Effector memory CD8-positive, alpha-beta T cell (primary cell): ENCODE measurements around the gene BCAN.
A peak's percentile ranks its signal among the peaks of the same experiment; 100 is the strongest.
"Not testable (repeated sequence)": the region's sequence is repeated elsewhere in the genome, so short reads cannot be mapped to it uniquely, and the experiment has no call there.

ENCODE experiments used
- ATAC-seq: fragments of 150-1000 bp; cut with Tn5 transposase; replicated peaks from 2 replicates; pipeline ENCODE4 v1.10.0; 2021; ENCODE audit warnings: mild to moderate bottlenecking, moderate library complexity
- DNase-seq, 3 experiments: peaks; one replicate each; pipeline ENCODE4 v3.0.0; 2021
- H3K27ac Mint-ChIP-seq, 2 donors: one replicate each; pipeline ENCODE4 v1.8.0; 2022; ENCODE audit warnings: mild to moderate bottlenecking in 2 of 2, mixed read lengths in 2 of 2, moderate library complexity in 2 of 2
- H3K27me3 Mint-ChIP-seq, 2 donors: one replicate each; pipeline ENCODE4 v1.8.0; 2022; ENCODE audit warnings: mixed read lengths in 2 of 2
- H3K36me3 Mint-ChIP-seq: one replicate; pipeline ENCODE4 v1.8.0; 2022; ENCODE audit warnings: mild to moderate bottlenecking, moderate library complexity, mixed read lengths; ENCODE audit not compliant: insufficient read depth
- H3K4me1 Mint-ChIP-seq, 2 donors: one replicate each; pipeline ENCODE4 v1.8.0; 2022; ENCODE audit warnings: low read depth in 2 of 2, mixed read lengths in 2 of 2
- H3K4me3 Mint-ChIP-seq, 2 donors: one replicate each; pipeline ENCODE4 v1.8.0; 2022; ENCODE audit warnings: mild to moderate bottlenecking in 2 of 2, mixed read lengths in 2 of 2, moderate library complexity in 2 of 2
- H3K9me3 Mint-ChIP-seq, 2 donors: one replicate each; pipeline ENCODE4 v1.8.0; 2022; ENCODE audit warnings: mixed read lengths in 2 of 2

The BCAN gene

DNA sequence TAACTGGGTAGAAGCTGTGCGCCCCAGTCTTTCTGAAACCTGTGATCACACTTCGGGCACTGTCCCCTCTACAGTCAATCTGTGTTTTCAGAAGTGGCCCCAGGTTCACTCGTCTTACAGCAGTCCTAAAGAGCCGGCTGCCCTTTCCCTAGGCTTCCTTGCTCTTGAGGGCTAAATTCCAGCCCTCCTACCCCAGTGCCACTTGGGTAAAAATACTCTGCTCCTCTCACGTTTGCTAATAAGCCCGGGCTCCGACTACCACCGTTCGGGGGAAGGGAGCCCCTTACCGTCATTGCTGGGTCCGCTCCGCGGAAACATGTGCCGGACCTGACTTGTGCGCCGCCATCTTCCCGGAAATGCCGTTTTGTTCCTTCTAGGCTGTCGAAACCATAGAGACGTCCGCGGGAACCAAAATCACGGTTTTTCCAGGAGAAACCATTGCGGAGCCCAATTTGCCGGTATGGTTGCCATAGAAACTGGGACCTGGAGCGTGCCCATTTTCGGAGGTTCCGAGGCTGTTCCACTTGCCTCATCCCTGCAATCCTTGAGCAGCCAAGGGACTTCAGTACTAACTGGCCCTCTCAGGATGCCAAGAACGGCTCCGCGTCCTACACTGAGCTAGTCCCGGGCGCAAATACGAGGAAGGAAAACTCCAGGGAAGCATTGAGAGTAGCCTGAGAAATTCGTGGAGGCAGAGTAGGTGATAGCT is 40.6 kb upstream of the BCAN start, which contains the start of gene GPATCH4:
Gene GPATCH4, minus strand, starts transcription at position 358 of the 709 bp plus-strand sequence.
- Mint-ChIP-seq H3K4me1 (peaks cover 20 to 25% of the 10 kb centered on the region in 2 donors), H3K4me3 (peak within 1 kb of the TSS; percentile 89 to 92)

DNA sequence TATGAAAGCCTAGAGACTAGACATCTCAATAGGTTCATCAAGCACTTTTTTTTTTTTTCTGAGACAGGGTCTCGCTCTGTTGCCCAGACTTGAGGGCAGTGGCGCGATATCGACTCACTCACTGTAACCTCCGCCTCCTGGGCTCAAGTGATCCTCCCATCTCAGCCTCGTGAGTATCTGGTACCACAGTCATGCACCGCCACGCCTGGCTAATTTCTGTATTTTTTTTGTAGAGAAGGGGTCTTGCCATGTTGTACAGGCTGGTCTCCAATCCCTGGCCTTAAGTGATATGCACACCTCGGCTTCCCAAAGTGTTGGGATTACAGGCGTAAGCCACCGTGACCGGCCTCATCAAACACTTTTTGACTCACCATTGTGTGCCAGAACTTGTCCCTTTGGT is 40.0 kb upstream of the BCAN start:
- no peak for ATAC-seq
- Mint-ChIP-seq H3K4me3 (peak overlapping the region; percentile 89 to 92), H3K9me3 (no peaks in the 10 kb centered on the region), H3K27me3 (no peaks in the 10 kb centered on the region), H3K27ac (peak overlapping the region; percentile 93 to 95), H3K36me3 (peaks cover 10% of the 10 kb centered on the region), H3K4me1 (peaks cover 20 to 25% of the 10 kb centered on the region in 2 donors)
- DNase-seq: no peak

More for the DNA sequence above, 40.6 kb upstream of the BCAN start, which contains the start of gene GPATCH4:
- DNase-seq: peak; percentile 50 to 61 (median 61)
- Mint-ChIP-seq H3K27ac (peak within 1 kb of the TSS; percentile 93 to 95), H3K27me3 (no peaks in the 10 kb centered on the region), H3K36me3 (peaks cover 11% of the 10 kb centered on the region), H3K9me3 (no peaks in the 10 kb centered on the region)
- peak; percentile 80 for ATAC-seq

DNA sequence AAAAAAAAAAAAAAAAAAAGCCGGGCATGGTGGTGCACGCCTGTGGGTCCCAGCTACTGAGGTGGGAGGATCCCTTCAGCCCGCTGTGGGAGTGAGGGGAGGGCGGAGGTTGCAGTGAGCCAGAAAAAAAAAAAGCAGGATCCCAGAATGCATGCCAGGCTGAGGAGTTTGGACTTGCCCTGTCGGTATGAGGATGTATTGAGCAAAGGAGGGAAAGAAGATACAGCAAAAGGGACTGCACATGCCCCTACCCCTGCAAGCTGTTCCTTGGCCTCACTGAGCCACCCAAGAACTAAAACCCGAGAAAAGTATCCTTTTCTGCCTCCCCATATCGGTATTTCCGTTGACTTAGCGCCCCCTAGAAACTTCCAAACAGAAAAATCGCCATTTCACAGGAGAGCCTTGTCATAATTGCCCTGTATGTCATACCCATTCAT is 39.3 kb upstream of the BCAN start:
- no peak for ATAC-seq
- Mint-ChIP-seq H3K4me3 (peak overlapping the region; percentile 25 to 51), H3K4me1 (peaks cover 20 to 25% of the 10 kb centered on the region in 2 donors), H3K27me3 (no peaks in the 10 kb centered on the region), H3K9me3 (no peaks in the 10 kb centered on the region), H3K27ac (no peak overlapping the region), H3K36me3 (peaks cover 10% of the 10 kb centered on the region)
- no peak for DNase-seq

DNA sequence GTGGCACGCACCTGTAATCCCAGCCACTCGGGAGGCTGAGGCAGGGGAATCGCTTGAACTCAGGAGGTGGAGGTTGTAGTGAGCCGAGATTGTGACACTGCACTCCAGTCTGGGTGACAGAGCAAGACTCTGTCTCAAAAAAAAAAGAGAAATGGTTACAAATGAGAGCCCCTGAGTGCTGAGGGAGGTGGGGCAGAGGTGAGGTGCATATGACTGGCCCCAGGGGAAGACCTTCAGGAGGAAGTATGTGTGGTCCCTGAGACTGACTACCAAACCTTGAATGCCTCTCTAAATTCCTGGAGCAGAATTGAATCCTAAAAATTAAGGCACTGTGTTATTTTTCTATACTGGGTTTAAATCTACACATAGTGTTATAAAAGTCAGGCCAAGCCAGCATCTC is 34.6 kb upstream of the BCAN start:
- H3K4me3 Mint-ChIP-seq, DNase-seq, H3K27ac Mint-ChIP-seq, H3K9me3 Mint-ChIP-seq, H3K36me3 Mint-ChIP-seq, ATAC-seq: not testable (repeated sequence)
- H3K27me3 Mint-ChIP-seq: peaks cover 13 to 23% of the 10 kb centered on the region in 2 donors
- peaks cover 7 to 19% of the 10 kb centered on the region in 2 donors for H3K4me1 Mint-ChIP-seq

DNA sequence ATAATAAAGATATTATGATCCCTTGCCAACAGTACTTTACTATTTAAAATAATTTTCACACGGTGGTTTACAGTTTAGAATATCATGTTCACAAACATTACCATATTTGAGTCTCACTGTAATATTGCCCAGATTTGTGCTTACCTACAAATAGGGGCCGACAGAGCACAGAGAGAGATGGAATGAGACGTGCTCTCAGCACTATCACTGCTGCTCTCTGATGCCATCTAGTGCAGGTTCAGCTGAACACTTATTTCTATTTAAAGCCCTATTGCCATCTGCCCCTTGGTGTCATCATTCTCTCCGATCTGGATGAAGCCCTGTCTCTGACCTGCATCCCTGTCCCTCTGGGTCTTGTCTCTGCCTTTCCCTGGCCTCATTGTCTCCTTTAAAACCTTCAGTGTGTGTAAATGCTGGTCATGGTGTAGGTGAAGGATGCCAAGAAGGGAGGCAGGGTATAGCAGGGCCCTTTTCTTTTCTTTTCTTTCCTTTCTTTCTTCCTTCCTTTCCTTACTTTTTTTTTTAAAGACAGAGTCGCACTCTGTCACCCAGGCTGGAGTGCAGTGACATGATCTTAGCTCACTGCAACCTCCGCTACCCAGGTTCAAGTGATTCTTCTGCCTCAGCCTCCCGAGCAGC is 33.8 kb upstream of the BCAN start:
- no peaks in the 10 kb centered on the region for H3K9me3 Mint-ChIP-seq
- peak; percentile 62 to 71 (median 63) for DNase-seq
- peaks cover 5% of the 10 kb centered on the region for H3K36me3 Mint-ChIP-seq
- H3K4me1 Mint-ChIP-seq: peaks cover 4 to 14% of the 10 kb centered on the region in 2 donors
- no peak overlapping the region for H3K4me3 Mint-ChIP-seq
- ATAC-seq: peak; percentile 94
- peaks cover 13 to 31% of the 10 kb centered on the region in 2 donors for H3K27me3 Mint-ChIP-seq
- H3K27ac Mint-ChIP-seq: no peak overlapping the region

GRCh38 chr1:156608981-156609380 is 32.9 kb upstream of the BCAN start:
- H3K27ac Mint-ChIP-seq: no peak overlapping the region
- peaks cover 13 to 33% of the 10 kb centered on the region in 2 donors for H3K27me3 Mint-ChIP-seq
- peaks cover 4 to 14% of the 10 kb centered on the region in 2 donors for H3K4me1 Mint-ChIP-seq
- H3K36me3 Mint-ChIP-seq: peaks cover 5% of the 10 kb centered on the region
- DNase-seq: peak; percentile 52 to 62 (median 58)
- no peaks in the 10 kb centered on the region for H3K9me3 Mint-ChIP-seq
- peak; percentile 77 for ATAC-seq
- no peak overlapping the region for H3K4me3 Mint-ChIP-seq

- Mint-ChIP-seq H3K27me3 (peaks cover 16 to 33% of the 10 kb centered on the region in 2 donors), H3K4me1 (peaks cover 4 to 14% of the 10 kb centered on the region in 2 donors)
- DNase-seq, H3K4me3 Mint-ChIP-seq, ATAC-seq, H3K27ac Mint-ChIP-seq, H3K9me3 Mint-ChIP-seq, H3K36me3 Mint-ChIP-seq: not testable (repeated sequence)
Observed at GRCh38 chr1:156610072-156610471, 31.8 kb upstream of the BCAN start.

DNA sequence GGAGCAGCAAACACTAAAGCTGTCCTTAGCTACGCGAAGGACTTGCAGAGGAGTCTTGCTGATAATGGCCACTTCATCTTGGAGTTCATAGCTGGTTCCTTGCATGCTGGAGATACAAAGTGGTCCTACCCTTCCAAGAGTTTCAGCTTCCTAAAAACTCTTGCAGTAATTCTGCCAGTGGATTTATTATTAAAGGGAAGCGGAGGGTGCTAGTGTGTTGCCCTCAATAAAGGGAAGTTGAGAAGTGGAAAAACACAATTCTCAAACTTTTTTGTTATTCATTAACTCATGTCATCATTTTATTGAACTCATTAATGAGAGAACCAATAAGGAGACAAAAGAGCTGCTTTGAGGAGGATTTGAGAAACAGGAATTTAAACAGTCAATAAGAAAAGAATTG is 29.3 kb upstream of the BCAN start:
- no peaks in the 10 kb centered on the region for H3K9me3 Mint-ChIP-seq
- H3K4me3 Mint-ChIP-seq: no peak overlapping the region
- H3K27ac Mint-ChIP-seq: no peak overlapping the region
- DNase-seq (no peak), ATAC-seq (no peak)
- peaks cover 5 to 14% of the 10 kb centered on the region in 2 donors for H3K4me1 Mint-ChIP-seq
- H3K27me3 Mint-ChIP-seq: peaks cover 26 to 51% of the 10 kb centered on the region in 2 donors
- H3K36me3 Mint-ChIP-seq: peaks cover 5% of the 10 kb centered on the region

- peaks cover 0 to 2% of the 10 kb centered on the region in 2 donors for H3K4me1 Mint-ChIP-seq
- H3K4me3 Mint-ChIP-seq: no peak overlapping the region
- peaks cover 5% of the 10 kb centered on the region for H3K36me3 Mint-ChIP-seq
- peaks cover 41 to 70% of the 10 kb centered on the region in 2 donors for H3K27me3 Mint-ChIP-seq
- H3K27ac Mint-ChIP-seq: no peak overlapping the region
- ATAC-seq: no peak
- DNase-seq: no peak
- H3K9me3 Mint-ChIP-seq: no peaks in the 10 kb centered on the region
Observed at GRCh38 chr1:156615946-156616345, 26.0 kb upstream of the BCAN start.

DNA sequence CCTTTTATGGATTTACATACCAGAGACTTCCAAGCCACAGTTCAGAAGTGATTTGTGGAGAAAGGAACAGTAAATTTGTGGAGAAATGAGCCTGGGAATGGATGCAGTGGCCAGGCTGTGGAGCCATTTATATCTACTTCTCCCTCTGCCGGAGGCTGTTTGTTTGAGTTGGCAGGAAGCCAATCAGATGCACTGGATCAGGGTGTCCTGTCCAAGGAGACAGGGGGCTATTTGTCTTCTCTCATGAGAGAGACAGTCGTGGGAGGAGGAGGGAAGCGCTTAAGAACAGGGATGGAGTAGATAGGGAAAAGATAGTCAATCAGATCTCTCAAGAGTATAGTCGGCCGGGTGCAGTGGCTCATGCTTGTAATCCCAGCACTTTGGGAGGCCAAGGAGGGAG is 25.5 kb upstream of the BCAN start:
- peaks cover 0 to 2% of the 10 kb centered on the region in 2 donors for H3K4me1 Mint-ChIP-seq
- DNase-seq (no peak), ATAC-seq (no peak)
- H3K27ac Mint-ChIP-seq: no peak overlapping the region
- no peaks in the 10 kb centered on the region for H3K36me3 Mint-ChIP-seq
- H3K9me3 Mint-ChIP-seq: no peaks in the 10 kb centered on the region
- no peak overlapping the region for H3K4me3 Mint-ChIP-seq
- H3K27me3 Mint-ChIP-seq: peaks cover 45 to 70% of the 10 kb centered on the region in 2 donors

DNA sequence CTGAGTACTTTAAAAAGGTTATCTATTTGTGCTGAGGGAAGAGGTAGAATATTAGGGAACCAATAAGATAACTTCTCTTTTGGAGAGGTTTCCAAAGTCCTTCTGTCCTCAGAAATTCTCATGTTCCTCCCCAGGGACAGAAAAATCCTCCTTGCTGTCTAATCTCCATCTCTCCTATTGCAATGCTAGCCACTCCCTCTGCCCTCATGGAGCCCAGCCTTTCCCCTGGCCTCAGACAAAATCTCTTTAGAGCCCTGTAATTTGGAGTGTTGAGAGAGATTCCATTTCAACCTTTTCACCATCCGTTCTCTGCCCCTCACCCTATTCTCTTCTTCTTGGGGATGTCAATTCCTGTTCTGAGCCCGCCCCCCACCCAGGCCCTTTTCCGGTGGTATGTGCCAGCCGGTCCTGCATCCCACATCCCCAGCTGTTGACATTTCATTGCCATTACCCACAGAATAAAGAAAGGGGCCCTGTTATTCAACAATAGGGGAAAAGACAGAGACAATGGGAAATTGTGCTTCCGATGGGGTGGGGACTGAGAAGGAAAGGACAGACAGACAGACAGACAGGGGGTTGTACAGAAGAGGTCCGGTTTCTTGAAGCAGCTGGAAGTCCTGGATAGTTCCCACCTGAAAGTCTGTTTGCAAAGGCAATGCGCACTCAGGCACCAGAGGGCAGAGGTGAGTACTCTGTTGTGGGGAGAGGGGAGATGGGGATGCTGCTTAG is 22.9 kb upstream of the BCAN start, which contains the start of gene HAPLN2:
Gene HAPLN2, plus strand, starts transcription at position 563 of the 729 bp plus-strand sequence. CDS start 4,076 bp downstream, outside the sequence.
- ATAC-seq (no peak), DNase-seq (no peak)
- Mint-ChIP-seq H3K27ac (no peak within 1 kb of the TSS), H3K4me3 (no peak within 1 kb of the TSS), H3K27me3 (peaks cover 61 to 76% of the 10 kb centered on the region in 2 donors), H3K4me1 (peaks cover 0 to 2% of the 10 kb centered on the region in 2 donors), H3K36me3 (peaks cover 3% of the 10 kb centered on the region), H3K9me3 (no peaks in the 10 kb centered on the region)

DNA sequence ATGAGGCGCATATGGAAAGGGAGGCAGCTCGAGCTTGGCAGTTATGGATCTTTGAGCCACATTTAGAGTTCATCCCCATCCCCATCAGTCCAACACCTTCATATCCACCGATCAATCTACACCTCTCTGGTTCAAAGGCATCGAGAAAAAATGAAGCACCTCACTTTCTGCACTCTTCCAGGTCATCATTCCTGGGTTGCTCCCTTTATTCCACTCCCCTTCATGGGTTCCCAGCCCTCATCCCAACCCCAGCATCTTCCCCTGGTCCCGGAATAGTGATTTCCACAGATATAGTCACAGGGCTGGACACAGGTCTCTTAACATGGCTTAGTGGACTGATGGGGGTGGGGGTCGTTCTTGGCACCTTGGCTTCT is 22.3 kb upstream of the BCAN start:
- no peak for ATAC-seq
- Mint-ChIP-seq H3K9me3 (no peaks in the 10 kb centered on the region), H3K27ac (no peak overlapping the region), H3K27me3 (peaks cover 62 to 82% of the 10 kb centered on the region in 2 donors), H3K4me1 (peaks cover 0 to 5% of the 10 kb centered on the region in 2 donors), H3K4me3 (no peak overlapping the region), H3K36me3 (peaks cover 3% of the 10 kb centered on the region)
- DNase-seq: no peak

DNA sequence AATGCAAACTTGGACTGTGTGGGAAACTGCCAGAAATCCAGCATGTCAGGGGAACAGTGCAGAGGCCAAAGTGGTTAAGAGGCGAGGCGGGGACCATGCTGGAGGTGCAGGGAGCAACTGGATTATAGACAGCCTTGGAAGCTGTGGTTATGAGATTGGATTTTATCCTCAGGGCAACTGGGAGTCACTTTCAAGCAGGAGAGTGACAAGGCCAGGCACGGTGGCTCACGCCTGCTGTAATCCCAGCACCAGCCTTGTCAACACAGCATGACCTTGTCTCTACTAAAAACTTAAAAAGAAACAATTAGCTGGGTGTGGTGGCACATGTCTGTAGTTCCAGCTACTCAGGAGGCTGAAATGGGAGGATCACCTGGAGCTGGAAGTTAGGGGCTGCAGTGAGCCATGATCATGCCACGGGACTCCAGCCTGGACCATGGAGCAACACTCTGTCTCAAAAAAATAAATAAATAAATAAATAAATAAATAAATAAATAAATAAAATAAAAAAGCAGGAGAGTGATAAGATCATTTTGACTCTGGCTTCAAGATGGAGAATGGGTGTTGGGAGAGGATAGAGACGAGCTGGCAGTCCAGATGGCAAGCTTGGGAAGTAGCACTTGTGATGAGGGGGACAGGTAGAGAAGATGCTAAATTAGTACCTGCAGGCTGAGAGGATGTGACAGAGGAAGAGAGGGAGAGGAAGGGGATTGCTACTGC is 19.2 kb upstream of the BCAN start:
- H3K9me3 Mint-ChIP-seq: no peaks in the 10 kb centered on the region
- H3K36me3 Mint-ChIP-seq: peaks cover 6% of the 10 kb centered on the region
- peaks cover 7 to 10% of the 10 kb centered on the region in 2 donors for H3K4me1 Mint-ChIP-seq
- DNase-seq (no peak), ATAC-seq (no peak)
- no peak overlapping the region for H3K27ac Mint-ChIP-seq
- H3K27me3 Mint-ChIP-seq: peaks cover 72 to 86% of the 10 kb centered on the region in 2 donors
- H3K4me3 Mint-ChIP-seq: peak overlapping the region in 1 of 2 donors; percentile 28
